Cardiac fibroblast (primary cell): Measurements from ENCODE around the gene ATF4.
A peak's percentile ranks its signal among the peaks of the same experiment; 100 is the strongest.

Experiments used
- DNase-seq, 2 donors: peaks; one replicate each; pipeline versions ENCODE4 v3.0.0 to v3.0.0-alpha.2; 2010; ENCODE audit warnings: low read depth in 2 of 2
- H3K4me3 ChIP-seq, 2 donors: replicated peaks in 1 of 2; 1 replicate in 1 of 2; 2 replicates in 1 of 2; pipeline ENCODE4 v1.5.1; 2011; ENCODE audit warnings: low read depth in 2 of 2, low read length in 2 of 2, mild to moderate bottlenecking in 2 of 2, moderate library complexity in 1 of 2
- CTCF ChIP-seq: IDR thresholded peaks from one replicate; pipeline ENCODE4 v1.5.1; 2011; ENCODE audit warnings: low read depth, mild to moderate bottlenecking, low read length, inconsistent platforms

Gene ATF4

GRCh38 chr22:39558254-39558727 is 37.9 kb downstream of the ATF4 start:
- no peak for TF ChIP-seq CTCF
- no peak for DNase-seq
- H3K4me3 ChIP-seq = no peak overlapping the region

GRCh38 chr22:39558950-39559349 is 38.6 kb downstream of the ATF4 start:
- no peak for TF ChIP-seq CTCF
- H3K4me3 ChIP-seq = no peak overlapping the region
- no peak for DNase-seq

GRCh38 chr22:39559456-39560105 is 39.2 kb downstream of the ATF4 start:
- peak in 1 of 2 donors; percentile 12 for DNase-seq
- peak; percentile 70 for TF ChIP-seq CTCF
- no peak overlapping the region for H3K4me3 ChIP-seq

GRCh38 chr22:39560127-39560526 is 39.8 kb downstream of the ATF4 start:
- no peak for TF ChIP-seq CTCF
- no peak for DNase-seq
- no peak overlapping the region for H3K4me3 ChIP-seq

- no peak overlapping the region for H3K4me3 ChIP-seq
- no peak for TF ChIP-seq CTCF
- no peak for DNase-seq
Measured at GRCh38 chr22:39562839-39563489, 42.6 kb downstream of the ATF4 start.

GRCh38 chr22:39563571-39564428 is 43.4 kb downstream of the ATF4 start:
- DNase-seq = no peak
- TF ChIP-seq CTCF = no peak
- H3K4me3 ChIP-seq = no peak overlapping the region
